HG03378 (cell line): ENCODE measurements around the gene TMEM63A.
"Not testable (repeated sequence)": the region's sequence is repeated elsewhere in the genome, so short reads cannot be mapped to it uniquely, and the experiment has no call there.

Source experiments
- ATAC-seq: cut with Tn5 transposase; IDR thresholded peaks from one replicate; pipeline ENCODE4 v1.9.1; 2021; ENCODE audit warnings: mild to moderate bottlenecking, moderate library complexity; ENCODE audit not compliant: unreplicated experiment

TMEM63A gene

GRCh38 chr1:225909477-225909876 lies 27.3 kb upstream of the TMEM63A start:
- no peak for ATAC-seq

GRCh38 chr1:225908773-225909172 lies 26.6 kb upstream of the TMEM63A start:
- no peak for ATAC-seq

GRCh38 chr1:225908013-225908640 lies 25.9 kb upstream of the TMEM63A start:
- no peak for ATAC-seq

- ATAC-seq = no peak
Observed at GRCh38 chr1:225907341-225907740, 25.2 kb upstream of the TMEM63A start.

GRCh38 chr1:225906467-225906866 lies 24.3 kb upstream of the TMEM63A start:
- ATAC-seq = no peak

- no peak for ATAC-seq
Observed at GRCh38 chr1:225903623-225904022, 21.4 kb upstream of the TMEM63A start.

- no peak for ATAC-seq
Observed at GRCh38 chr1:225899044-225899925, 17.1 kb upstream of the TMEM63A start.

- no peak for ATAC-seq
Observed at GRCh38 chr1:225897595-225898514, 15.7 kb upstream of the TMEM63A start.

- peak; percentile 100 for ATAC-seq
Observed at GRCh38 chr1:225896937-225897549, 14.9 kb upstream of the TMEM63A start.

GRCh38 chr1:225896494-225896893 lies 14.3 kb upstream of the TMEM63A start:
- no peak for ATAC-seq

GRCh38 chr1:225892307-225892706 lies 10.1 kb upstream of the TMEM63A start:
- no peak for ATAC-seq

GRCh38 chr1:225891229-225891972 lies 9.2 kb upstream of the TMEM63A start:
- no peak for ATAC-seq

- no peak for ATAC-seq
Observed at GRCh38 chr1:225890346-225891228, 8.4 kb upstream of the TMEM63A start.

GRCh38 chr1:225889743-225890142 lies 7.6 kb upstream of the TMEM63A start:
- no peak for ATAC-seq

- ATAC-seq = no peak
Observed at GRCh38 chr1:225888898-225889601, 6.9 kb upstream of the TMEM63A start, which contains the start of gene LEFTY1. TSS of gene LEFTY1 (minus strand) at chr1:225889146. CDS start at chr1:225889066, 80 bp downstream.

- ATAC-seq = no peak
Observed at GRCh38 chr1:225888289-225888897, 6.2 kb upstream of the TMEM63A start.

GRCh38 chr1:225887554-225888288 lies 5.5 kb upstream of the TMEM63A start:
- not testable (repeated sequence) for ATAC-seq
